NCI-H82 treated with DMSO at 0.1 percent for 48 hours (cell line): Measurements from ENCODE around the gene KLHL1.

Source experiments
- DNase-seq: peaks from one replicate; lab custom pipeline; 2025; ENCODE audit not compliant: unreplicated experiment; lab: John Stamatoyannopoulos, UW

Gene KLHL1

DNA sequence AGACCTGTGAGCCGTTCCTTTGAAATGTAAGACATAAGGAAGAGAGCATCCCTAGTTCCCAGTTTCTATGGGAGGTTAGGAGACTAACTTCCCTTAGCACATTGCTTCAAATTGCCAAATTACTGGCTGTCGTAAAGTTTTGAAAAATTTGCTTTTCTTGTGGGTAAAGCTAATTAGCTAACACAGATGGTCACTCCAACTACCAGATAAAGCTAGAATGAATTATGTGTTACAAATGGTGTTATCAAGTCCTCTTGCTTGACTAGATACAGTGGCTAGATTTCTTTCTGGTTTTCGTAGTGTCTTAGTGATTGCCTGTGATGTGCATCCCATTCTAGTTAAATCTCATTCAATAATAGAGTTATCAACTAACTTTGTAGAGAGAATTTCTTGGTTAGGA is 417.3 kb downstream of the KLHL1 start:
- no peak for DNase-seq

- DNase-seq, result no peak
Measured at GRCh38 chr13:69683921-69684686, 424.1 kb downstream of the KLHL1 start.

DNA sequence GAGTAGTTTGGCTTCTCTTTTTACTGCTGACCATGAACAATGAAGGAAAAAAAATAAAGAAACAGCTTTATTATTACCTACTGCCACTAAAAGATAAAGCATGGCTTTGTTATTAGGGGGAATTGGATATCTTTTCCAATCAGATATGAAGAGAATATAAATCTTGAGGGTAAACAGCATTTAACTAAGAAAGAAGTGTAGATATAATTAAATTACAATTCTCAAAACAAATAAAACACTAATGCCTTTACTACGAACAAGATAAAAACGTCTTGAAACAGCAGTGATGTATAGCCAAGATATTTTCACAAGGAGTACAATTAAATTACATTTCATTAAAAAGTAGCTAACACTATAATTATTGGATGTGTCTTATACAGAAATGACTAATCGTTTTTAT is 426.5 kb downstream of the KLHL1 start:
- DNase-seq, result no peak

GRCh38 chr13:69677343-69677742 is 430.9 kb downstream of the KLHL1 start:
- no peak for DNase-seq

DNA sequence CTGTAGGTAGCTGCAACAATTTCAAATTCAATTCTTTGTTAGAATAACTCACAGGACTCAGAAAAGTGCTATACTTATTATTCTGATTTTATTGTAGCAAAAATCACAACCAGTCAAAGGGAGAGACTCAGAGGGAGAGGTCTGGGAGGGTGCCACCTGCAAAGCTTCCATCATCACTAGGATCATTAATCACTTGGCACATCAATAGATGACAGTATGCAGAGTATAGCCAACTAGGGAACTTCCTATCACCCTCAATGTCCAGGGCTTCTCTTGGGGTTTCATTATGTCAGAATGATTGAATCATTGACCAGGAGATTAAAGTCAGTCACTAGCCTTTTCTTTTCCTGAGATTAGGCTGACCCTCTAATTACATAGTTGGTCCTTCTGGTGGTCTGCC is 432.0 kb downstream of the KLHL1 start:
- DNase-seq, result no peak

DNA sequence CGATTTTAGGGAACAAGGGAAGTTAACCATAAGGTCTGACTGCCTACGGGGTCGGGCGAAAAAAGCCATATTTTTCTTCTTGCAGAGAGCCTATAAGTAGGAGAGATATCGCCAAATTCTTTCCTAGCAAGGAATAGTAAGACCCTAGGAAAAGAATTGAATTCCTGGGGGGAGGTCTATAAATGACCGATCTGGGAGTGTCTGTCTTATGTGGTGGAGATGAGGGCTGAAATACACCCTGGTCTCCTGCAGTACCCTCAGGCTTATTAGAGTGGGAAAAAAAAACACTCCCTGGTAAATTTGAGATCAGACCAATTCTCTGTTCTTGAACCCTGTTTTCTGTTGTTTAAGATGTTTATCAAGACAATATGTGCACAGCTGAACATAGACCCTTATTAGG is 448.1 kb downstream of the KLHL1 start:
- DNase-seq, result no peak

DNA sequence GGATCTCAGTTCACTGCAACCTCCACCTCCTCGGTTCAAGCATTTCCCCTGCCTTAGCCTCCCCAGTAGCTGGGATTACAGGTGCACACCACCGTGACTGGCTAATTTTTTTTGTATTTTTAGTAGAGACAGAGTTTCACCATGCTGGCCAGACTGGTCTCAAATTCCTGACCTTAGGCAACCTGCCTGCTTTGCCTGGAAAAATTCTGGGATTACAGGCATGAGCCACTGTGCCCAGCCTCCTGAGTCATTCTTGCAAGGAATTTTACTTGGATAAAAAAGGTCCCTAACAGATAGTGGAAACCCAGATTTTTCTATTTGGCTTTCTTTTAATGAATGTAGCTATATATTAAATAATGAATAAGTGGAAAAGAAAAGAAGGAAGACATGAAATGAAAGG is 450.6 kb downstream of the KLHL1 start:
- no peak for DNase-seq

- DNase-seq, result no peak
Measured at GRCh38 chr13:69654392-69654791, 453.9 kb downstream of the KLHL1 start.
